Retina (tissue), 1 donor: ENCODE data around the gene ANKFN1.
A peak's percentile ranks its signal among the peaks of the same experiment; 100 is the strongest.

ENCODE experiments used
- DNase-seq: peaks from one replicate; pipeline ENCODE4 v3.0.0-alpha.2; 2016

Gene ANKFN1

DNA sequence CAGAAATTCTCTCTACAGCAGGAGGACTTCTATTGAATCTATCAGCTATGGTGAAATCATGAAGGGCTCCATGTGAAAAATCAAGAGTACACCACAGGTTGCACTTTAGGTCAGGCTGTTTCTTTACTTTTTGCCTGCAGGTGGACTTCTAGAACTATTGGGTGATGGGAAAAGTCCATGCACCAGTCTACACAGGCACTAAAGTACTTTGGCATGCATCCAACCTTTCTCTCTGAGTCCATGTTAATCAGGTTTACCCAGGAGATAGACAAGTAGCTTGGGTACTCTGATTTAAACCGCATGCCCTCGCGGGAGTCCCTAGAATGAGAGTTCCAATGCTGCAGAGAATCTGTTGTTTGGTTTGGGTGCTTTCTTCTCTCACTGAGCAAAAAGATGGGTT lies 9.1 kb upstream of the ANKFN1 start:
- DNase-seq, result no peak

DNA sequence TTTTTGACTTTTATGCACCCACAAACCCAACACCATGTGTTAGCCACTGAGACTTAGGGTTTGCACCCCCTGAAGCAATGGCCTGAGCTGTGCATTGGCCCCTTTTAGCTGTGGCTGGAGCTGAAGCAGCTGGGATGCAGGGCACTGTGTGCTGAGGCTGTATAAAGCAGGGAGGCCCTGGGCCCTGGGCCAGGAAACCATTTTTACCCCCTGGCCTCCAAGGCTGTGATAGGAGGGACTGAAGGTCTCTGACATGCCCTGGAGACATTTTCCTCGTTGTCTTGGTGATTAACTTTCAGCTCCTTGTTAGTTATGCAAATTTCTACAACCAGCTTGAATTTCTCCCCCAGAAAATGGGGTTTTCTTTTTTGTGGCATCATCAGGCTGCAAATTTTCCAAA lies 6.7 kb upstream of the ANKFN1 start:
- no peak for DNase-seq

DNA sequence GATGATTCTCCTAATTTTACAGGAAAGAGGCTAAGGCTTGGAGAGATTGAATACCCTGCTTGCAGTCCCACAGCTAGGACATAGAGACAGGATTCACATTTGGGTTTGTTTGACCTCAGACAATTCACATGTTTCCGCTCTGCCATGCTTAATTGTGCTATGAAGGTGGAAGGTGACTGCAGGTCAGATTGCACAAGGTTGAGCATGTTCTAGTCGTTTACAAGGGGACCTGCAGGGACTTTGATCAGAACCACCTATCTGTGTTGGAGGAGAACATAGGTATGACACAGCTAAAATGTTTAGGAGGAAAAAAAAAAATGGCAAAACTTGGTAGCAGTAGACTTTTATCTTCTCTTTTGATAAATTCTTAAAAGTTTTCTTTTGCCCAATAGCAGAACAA lies 4.9 kb upstream of the ANKFN1 start:
- DNase-seq, result no peak

DNA sequence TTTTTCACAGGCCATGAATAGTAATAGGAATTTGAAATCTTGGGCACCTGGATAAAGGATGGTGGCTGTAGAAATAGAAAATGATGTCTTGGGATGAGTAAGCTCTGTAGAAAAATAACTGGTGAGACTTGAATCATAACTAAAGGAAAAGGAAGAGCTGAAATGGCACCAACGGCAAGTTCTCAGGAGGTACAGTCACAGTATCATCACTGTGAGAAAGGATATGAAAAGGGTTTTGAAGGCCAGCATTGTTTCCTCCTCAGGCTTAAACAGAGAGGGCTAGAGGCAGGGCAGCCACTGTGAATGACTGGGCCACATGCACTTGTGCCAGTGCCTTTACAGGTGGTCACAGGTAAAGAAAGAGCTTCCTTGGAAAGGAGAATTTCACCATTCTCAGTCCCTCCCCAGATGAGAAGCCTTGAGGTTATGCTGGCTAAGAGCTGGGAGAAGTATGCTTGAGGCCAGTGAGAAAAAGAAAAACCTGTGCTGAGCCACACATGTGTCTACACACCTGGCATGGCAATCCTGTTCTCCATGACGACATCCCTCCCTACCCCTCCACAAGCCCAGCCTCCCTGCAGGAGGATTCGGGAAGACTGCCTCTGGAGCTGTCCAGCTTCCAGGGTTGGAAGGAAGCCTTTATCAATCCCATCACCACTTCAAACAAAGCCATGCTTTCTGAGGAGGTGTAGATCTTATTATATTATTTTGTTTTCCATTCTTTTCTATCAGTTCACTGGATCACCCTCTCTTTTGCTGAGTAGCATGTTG lies 3.8 kb upstream of the ANKFN1 start:
- no peak for DNase-seq

DNA sequence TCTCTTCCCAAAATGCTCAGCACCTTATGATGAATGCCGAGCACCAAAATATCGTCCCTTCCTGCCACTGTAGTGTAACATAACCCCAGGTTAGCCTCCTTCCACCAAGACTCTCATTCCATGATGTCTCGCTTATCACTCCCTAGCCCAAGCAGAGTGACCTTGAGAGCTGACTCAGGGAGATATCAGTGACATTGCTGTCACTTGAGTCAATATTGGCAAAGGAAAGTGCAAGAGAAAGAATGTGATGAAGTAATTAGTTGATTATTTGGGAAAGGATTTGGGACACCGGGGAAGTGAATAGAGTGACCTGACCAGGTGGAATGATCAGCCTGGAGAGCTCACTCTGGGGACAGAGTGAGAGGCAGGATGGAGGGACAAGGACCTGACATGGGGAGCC lies 2.6 kb upstream of the ANKFN1 start:
- no peak for DNase-seq

DNA sequence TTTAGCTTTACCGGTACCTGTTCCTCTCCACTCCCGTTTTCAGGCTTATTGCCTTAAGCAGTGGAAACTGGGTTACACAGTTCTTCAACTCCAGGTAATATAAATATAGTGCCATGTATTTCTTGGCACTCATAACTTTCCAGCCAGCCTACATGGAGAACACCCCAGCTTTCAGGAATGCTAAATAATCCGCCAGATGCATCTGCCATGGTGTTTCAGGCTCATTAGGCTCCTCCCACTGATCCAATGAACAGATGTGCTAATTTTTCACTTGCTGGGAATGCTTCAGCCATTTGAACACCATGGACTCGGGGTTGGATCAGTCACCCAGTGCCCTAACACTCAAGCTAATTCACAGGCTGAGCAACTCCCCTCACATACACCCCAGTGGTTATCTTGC lies 4.6 kb downstream of the ANKFN1 start:
- no peak for DNase-seq

DNA sequence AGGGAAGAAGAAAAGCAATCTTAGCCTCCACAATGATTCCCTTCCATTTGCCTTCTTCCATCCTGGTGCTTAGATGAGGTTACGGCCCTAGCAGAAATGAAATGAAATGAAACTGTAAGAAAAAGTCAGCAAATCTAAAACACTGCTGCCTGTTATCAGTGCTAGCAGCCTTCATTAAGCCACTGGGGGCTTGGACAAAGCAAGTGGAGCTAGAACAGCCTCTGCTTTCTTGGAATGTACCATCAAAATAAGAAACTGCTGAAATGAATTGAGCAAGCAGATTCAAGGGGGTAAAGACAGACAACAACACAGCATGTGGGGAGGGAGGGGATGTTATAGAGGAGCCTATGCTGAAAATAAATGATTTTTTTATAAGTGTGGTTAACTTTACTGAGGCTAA lies 5.1 kb downstream of the ANKFN1 start:
- DNase-seq, result no peak

DNA sequence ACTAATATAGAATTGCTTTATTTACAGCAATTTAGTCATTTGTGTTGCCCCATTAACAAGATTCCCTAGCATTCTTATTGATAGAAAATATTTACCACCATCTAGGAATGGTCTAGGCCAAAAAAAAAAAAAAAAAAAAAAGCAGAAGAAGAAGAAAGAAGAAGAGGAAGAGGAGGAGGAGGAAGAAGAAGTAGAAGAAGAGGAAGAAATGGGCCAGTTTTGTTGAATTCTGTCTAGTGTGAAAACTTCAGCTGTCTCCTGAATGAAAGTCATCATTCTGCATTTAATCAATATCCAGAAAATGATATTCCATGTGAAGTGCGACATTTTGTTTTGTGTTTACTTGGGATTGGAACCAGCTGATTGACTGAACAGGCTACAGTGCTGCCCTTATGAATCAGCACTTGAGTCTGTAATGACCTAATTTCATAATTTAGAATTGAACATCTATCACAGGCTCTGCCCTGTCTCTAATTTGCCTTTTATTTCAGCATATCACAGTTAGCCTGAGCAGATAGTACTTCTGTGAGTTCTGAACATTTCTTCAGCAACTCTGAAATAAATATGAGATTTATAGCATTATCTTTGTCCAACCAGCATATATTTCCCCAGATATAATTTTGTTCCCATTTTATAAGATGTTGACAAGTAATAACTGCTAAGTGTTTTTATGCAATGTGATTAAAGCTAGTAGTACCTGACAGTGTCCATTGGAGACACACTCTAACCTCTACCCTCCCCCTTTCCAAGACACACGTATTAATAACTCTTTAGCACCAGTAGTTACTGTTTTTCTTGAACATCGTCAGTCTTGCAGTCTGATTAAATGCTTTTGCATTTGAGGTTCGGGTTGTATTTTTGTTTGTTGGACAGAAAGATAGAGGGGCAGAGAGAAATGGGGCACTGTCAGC lies 5.9 kb downstream of the ANKFN1 start:
- no peak for DNase-seq

DNA sequence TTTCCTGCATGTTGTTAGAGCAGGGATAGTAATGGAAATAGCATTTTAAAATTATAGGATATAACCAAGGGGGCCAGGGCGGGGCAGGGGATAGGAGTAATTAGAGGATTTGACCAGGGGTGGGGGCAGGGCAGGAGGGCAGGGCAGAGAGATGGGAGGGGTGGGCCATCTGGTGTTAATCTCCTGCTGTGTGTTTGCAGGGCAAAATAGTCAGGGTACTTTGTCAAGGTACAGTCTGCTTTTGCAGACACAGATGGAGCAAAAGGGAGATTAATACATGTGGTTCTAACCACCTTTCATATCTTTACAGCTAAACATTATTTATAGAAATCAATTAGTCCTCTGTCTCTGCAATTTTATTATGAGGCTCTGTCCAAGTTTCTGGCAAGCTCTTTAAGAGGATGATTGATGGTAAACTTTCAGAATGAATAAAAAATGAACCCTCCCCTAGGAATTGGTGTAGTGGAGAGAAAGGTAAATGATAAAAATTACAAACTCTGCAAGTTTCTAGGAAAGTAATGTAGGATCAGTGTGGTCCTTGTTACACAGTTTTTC lies 6.6 kb downstream of the ANKFN1 start:
- no peak for DNase-seq

DNA sequence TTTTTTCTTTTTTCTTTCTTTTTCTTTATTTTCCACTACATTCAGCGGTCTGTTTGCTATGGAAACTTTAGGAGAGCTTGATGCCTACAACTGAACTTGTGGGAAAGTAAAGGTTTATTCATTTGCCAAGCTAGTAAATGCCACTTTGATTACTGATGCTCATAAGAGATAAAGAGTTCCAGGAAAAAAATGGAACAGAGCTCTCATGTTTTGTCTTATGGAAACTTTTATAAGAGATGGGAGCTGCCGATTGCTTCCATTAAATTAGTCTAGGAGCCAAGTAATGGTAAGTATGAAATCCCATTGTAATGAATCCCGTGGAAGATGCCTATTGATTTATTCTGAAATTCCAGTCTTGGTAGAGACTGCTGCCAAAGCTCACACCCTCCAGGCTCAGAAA lies 7.1 kb downstream of the ANKFN1 start:
- no peak for DNase-seq

DNA sequence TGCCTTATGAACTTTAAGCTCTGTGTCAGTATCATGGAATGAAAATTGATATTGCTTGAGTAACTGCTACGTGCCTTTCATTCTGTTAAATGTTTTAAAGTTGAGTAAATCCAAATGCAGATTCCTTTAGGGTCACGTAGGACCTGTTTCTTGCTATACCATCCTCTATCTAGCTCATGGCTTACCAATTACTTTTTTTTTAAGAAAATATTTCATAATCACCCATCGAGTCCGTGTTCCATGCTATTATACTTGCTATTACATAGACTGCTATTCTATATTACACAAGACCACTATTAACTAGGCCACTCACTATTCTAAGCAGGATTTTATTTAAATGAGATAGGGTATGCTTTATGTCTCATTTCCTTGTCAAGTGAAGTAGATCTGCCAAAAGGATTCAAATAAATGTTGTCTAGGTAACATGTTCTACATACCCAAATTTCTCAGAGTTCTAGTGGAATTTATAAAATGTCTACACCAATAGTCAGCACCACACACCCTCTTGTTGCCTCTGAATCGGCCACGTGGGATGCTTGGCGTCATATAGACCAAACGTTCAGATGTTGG lies 11.9 kb downstream of the ANKFN1 start:
- DNase-seq, result no peak

DNA sequence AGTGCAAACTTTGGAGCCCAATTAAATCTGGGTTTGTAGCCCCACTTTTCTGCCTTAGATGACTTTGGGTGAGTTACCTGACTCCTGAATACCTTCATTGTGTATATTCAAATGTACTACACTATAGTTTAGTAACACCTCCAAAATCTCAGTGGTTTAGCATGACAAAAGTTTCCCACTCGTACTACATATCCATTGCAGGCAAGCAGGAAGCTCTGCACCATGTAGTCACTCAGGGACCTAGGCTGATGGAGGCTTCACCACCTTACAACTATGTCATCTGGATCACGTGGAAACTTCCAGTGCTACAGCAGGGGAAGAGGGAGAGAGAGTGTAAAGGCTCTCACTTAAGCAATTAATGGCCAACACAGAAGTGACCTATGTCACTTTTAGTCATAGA lies 14.2 kb downstream of the ANKFN1 start:
- no peak for DNase-seq

DNA sequence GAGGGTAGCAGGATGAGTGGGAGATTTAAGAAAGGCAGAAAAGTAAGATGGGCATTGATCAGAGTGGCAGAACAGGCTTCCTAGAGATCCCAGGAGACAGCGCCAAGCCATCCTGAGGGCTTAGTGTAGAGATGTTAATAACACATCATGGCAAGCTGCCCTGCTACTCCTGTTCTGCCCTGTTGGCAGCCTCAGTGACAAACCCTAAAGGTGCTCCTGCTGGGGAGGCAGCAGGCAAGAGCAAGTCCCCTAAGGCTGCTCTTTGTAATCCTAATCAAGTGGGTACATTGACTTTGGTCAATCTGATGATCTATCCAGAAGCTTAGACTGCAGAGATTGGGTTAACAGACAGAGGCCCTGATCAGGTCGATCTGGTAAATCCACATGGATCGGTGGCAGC lies 16.3 kb downstream of the ANKFN1 start:
- no peak for DNase-seq

DNA sequence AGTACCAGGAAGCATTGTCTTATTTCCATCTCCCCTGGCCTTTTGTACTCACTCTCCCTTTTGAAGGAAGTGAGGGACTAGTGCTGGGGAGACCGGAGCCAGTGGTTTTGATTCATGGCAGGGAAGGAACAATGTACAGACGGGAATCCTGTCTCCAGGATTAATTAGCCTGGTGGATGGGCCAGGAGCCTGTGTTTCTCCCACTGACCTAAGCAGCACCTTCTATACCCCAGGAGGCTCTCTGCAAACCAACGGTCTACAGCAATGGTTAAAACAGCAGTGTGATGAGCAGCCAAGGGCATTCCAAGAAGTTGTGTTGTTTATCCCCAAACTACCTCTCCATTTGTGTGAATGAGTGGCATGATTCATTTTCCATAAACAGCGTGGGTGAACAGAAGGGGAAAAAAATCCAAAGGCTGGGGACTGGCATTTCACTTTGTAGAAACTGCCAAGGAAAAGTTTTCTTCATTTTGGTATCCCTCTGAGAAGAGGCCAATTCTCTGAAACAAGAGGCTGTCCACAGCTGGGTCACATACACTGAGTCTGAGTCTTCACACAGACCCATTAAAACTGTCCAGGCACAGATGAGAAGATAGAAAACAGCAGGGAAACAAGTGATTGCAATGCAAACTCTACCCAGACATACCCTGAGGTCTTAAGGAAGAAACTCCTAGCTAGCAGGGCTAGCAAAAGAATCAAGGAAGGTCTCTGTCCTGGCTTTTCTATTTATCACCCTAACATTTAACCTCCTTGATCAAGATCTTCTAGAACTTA lies 18.1 kb downstream of the ANKFN1 start:
- DNase-seq, result no peak

DNA sequence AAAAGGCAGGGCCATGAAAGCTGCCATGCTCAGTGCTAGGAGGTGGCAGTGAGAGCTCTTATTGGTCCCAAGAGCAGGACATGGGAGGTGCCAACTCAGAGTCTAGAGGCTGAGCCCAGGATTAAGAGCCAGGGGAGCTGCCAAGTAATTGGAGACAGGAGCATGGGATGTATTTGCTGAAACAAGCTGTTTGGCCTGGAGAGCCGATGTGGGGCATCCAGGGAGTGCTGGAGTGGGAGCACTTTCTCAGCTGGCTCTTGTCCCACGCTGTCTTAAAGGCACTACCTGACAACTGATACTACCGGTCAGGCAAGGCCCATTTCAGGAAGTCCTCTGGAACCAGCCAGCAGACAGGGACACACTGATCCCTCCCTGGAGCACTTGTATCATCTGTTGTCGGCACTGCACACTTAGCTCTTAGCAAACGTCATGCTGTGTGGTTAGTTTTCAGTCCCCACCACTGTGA lies 19.3 kb downstream of the ANKFN1 start:
- DNase-seq, result no peak

DNA sequence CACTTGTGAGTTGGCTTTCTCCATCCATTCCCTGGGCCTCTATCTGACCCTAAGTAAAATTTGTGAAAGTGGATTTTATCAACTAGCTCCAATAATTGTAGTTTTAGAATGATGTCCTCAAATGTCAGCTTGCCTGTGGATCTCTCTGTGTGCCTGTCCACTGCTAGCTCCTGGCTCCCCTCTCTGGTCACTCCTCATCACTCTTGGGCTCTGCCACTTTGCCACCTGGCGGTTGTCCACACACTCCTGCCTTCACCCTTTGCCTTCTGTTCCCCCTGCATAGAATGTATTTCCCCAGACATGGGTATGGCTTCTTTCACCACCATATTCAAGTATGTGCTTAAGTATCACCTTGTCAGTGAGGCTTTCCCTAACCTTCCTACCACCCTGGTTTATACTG lies 19.8 kb downstream of the ANKFN1 start:
- no peak for DNase-seq

DNA sequence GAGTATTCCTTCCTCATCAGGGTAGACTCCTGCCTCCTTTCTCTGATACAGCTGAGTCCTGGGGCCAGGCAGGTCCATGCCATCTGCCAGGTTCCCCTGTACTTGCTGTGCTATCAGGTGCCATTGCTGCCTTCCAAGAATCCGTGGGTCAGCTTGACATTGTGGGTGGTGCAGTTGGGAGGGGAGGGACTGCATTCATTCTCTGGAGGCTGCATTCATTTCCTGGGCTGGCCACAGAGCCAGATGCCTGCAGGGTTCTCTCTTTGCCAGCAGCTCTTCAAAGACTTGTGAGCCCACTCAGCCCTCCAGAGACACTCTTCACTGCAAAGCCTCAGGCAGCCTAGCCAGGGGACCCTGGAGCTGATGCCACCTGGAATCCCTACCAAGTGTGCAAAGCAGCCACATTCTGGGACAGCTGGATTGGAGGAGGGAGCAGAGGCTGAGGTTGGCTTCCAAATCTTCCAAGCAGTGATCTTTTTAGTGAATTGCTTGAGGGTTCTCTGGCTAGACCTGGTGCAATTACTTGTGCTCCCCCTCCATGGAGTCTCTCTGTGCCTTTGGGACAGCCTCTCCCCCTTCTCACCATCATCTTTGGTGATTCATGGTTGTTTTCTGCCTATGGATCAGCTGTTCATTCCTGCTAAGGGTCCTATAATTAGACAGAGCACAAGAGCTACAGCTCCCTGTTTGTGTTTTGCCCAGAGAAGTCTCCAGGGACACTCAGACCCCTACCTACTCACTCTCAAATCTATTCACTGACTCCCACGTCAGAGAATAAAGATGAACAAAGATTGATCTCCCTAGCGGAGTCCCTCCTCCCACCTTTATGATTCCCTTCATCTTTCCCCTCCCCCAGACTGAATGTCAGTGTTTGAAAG lies 20.9 kb downstream of the ANKFN1 start:
- DNase-seq, result peak; percentile 28

DNA sequence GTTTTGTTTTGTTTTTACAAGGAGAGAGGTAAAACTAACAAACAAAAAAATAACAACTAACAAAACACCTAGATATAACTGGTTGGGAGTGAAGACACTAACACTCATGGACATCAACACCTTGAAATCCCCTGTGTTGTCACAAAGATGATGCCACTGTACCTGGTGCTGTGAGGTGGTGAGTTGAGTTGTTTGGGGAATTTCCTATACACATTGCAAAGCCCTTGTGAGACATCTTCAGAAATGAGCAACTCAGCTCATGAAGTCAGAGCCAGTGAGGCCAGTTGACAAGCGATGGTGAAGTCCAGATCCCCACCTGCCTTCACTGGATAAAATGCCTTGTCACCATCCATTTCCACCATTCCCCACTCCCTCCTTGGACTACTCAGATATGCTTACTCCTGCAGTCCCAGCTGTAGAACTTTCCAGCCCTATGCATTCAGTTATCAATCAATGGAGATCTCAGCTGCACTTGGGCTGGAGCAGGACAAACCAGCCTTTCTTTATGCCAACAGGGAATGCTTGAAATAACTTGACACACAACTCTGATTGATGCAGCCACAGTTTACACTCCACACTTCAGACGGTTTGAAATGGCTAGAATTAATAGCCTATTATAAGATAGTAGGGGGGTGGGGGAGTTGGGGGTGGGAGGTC lies 22.2 kb downstream of the ANKFN1 start:
- DNase-seq, result no peak

DNA sequence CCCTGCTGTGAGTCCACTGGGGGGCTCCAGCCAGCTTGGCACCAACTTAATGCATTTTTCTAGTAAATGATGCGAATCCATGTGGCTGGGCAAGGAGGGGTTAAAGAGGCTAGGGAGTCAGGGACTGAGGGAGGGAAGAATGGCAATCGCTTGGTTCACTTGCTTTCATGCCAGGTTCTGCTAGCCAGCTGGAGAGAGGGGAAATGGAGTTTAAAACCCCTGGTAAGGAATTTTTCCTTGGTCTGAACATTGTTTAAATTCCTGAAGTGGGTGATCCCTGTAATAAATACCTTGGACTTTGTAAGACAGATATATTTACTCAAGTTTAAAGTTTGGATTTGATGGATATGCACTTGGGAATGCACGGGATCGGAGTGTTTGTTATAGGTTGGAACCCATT lies 22.8 kb downstream of the ANKFN1 start:
- no peak for DNase-seq

DNA sequence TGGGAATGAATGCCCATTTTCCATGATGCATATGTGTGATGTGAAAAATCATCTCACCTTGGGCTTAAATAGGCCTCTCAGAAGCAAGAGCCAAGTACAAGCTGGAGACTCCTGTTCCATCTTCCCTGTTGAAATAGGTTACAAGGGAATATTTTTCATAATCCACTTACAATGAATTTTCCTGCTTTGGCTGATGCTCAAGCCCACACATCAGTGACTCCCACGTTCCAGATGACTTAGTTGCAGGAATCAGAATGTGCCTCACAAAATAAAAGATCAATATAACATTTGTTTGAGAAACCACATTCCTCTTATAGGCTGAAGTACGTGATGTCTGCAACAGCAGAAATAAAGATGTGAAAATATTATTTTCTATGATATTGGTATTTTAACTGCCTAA lies 24.1 kb downstream of the ANKFN1 start:
- DNase-seq, result no peak

DNA sequence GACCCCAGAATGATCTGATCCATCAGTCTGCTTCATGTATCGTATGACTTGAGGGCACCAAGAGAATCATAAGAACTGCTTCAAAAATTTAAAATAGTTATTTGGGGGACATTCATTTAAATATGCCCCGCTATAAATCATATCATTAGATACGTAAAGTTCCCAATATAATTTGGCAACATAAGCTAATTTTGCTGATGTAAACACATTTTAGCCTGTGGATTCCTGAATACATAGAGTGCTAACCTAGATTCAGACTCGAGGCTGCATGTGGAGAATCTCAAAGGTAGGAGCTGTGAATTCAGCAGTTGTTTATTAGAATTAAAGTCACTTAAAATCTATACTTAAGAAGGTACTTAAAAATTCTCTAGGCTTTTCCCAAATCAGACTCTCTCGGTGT lies 24.9 kb downstream of the ANKFN1 start:
- no peak for DNase-seq
